Endothelial cell of umbilical vein (primary cell): ENCODE data around the gene WDR37. TPM values are rescaled to one million over a fixed set of nuclear protein-coding genes. Genes with fewer than 3 reads are reported as not detected.
A peak's percentile ranks its signal among the peaks of the same experiment; 100 is the strongest.

ENCODE experiments used
- BruUV-seq: library from RNA; stranded (reverse); fragments of 400-500 nt; replicated peaks from 2 replicates; lab custom pipeline; 2021; lab: Mats Ljungman, UMichigan
- CTCF ChIA-PET: fragments of 300-600, 350-600 bp; sonication (Branson Sonifier 250); formaldehyde crosslinking; loops from one replicate; lab custom pipeline; 2021; ENCODE audit warnings: antibody characterized with exemption, inconsistent platforms; lab: Charles Lee
- POLR2A ChIA-PET: fragments of 300-600, 350-600 bp; sonication (Branson Sonifier 250); formaldehyde crosslinking; loops from one replicate; lab custom pipeline; 2021; ENCODE audit warnings: antibody characterized with exemption, inconsistent platforms; lab: Charles Lee
- DNase-seq: peaks from one replicate; pipeline ENCODE4 v3.0.0-alpha.2; 2011; ENCODE audit warnings: low read depth, low spot score
- FAIRE-seq: peaks from 2 replicates; lab custom pipeline; 2011; peaks lifted over from hg19 to GRCh38; lab: Jason Lieb, UNC
- H2AFZ ChIP-seq: 2 replicates; pipeline ENCODE4 v1.6.0; 2012; ENCODE audit warnings: low read depth, low read length, control low read depth, inconsistent platforms
- H3K27ac ChIP-seq: 2 replicates; pipeline ENCODE4 v1.5.1; 2011; ENCODE audit warnings: low read depth, mild to moderate bottlenecking, control low read depth, low read length, moderate library complexity; ENCODE audit not compliant: insufficient read depth
- H3K27me3 ChIP-seq, 2 experiments: 2 replicates each; pipeline versions ENCODE4 v1.6.0 to v1.6.1; 2011; ENCODE audit warnings: low read length in 2 of 2, mixed read lengths in 1 of 2; ENCODE audit not compliant: control insufficient read depth in 2 of 2, insufficient read depth in 2 of 2
- H3K36me3 ChIP-seq, 2 experiments: 2 replicates in 1 of 2; 3 replicates in 1 of 2; pipeline ENCODE4 v1.5.1; 2011; ENCODE audit warnings: low read length in 2 of 2, mild to moderate bottlenecking in 1 of 2, moderate library complexity in 1 of 2; ENCODE audit not compliant: control insufficient read depth in 2 of 2, insufficient read depth in 2 of 2; ENCODE audit errors: extremely low read depth in 1 of 2
- H3K4me1 ChIP-seq: 3 replicates; pipeline ENCODE4 v1.5.1; 2011; ENCODE audit warnings: mild to moderate bottlenecking, low read length; ENCODE audit not compliant: control insufficient read depth, insufficient read depth; ENCODE audit errors: extremely low read depth
- H3K4me2 ChIP-seq: 2 replicates; pipeline ENCODE4 v1.6.1; 2011; ENCODE audit warnings: low read length, control low read depth, mixed read lengths; ENCODE audit not compliant: insufficient read depth
- H3K4me3 ChIP-seq, 3 experiments: fragments of 200-600 bp in 1 of 3; sonication (generic), shearing (Covaris generic) in 1 of 3; replicated peaks in 1 of 3; 2 replicates each; pipeline ENCODE4 v1.5.1; 2011 to 2016; ENCODE audit warnings: control low read depth in 3 of 3, low read length in 3 of 3, mild to moderate bottlenecking in 2 of 3, inconsistent platforms in 1 of 3, low read depth in 1 of 3, moderate library complexity in 1 of 3; ENCODE audit not compliant: insufficient read depth in 1 of 3
- H3K79me2 ChIP-seq: 2 replicates; pipeline ENCODE4 v1.6.0; 2012; ENCODE audit warnings: low read length, inconsistent platforms; ENCODE audit not compliant: control insufficient read depth, insufficient read depth
- H3K9ac ChIP-seq: replicated peaks from 2 replicates; pipeline ENCODE3; 2011; ENCODE audit warnings: low read length, control low read depth; ENCODE audit not compliant: insufficient read depth; ENCODE audit errors: extremely low read depth
- H3K9me1 ChIP-seq: replicated peaks from 3 replicates; pipeline ENCODE4 v1.6.0; 2011; ENCODE audit warnings: mild to moderate bottlenecking, low read length; ENCODE audit not compliant: control insufficient read depth, insufficient read depth; ENCODE audit errors: extremely low read depth
- H3K9me3 ChIP-seq: replicated peaks from 2 replicates; pipeline ENCODE4 v1.5.1; 2012; ENCODE audit warnings: low read length, inconsistent platforms; ENCODE audit not compliant: control insufficient read depth, insufficient read depth
- H4K20me1 ChIP-seq: replicated peaks from 2 replicates; pipeline ENCODE3; 2011; ENCODE audit warnings: mild to moderate bottlenecking, low read length; ENCODE audit not compliant: control insufficient read depth, insufficient read depth; ENCODE audit errors: extremely low read depth
- CTCF ChIP-seq, 2 donors: IDR thresholded peaks; 1 replicate in 1 of 2; 2 replicates in 1 of 2; pipeline ENCODE4 v1.5.1; 2011; ENCODE audit warnings: low read length in 2 of 2, mild to moderate bottlenecking in 2 of 2, moderate library complexity in 2 of 2, control low read depth in 1 of 2, inconsistent platforms in 1 of 2, low read depth in 1 of 2; ENCODE audit not compliant: insufficient read depth in 1 of 2; ENCODE audit errors: extremely low read depth in 1 of 2
- GATA2 ChIP-seq: IDR thresholded peaks from 2 replicates; pipeline ENCODE4 v1.7.0; 2011; ENCODE audit warnings: low read depth, mild to moderate bottlenecking, moderate library complexity, mixed read lengths, low read length; ENCODE audit not compliant: insufficient read length, insufficient read depth
- MYC ChIP-seq: IDR thresholded peaks from one replicate; pipeline ENCODE4 v1.6.1; 2011; ENCODE audit warnings: mild to moderate bottlenecking, low read depth, low read length
- POLR2AphosphoS5 ChIP-seq: IDR thresholded peaks from 2 replicates; pipeline ENCODE4 v1.6.1; 2012; ENCODE audit warnings: low read depth, mild to moderate bottlenecking, control low read depth, low read length, moderate library complexity; ENCODE audit not compliant: insufficient read depth
- dilution Hi-C: fragments of 300-500 bp; cut with MboI; formaldehyde crosslinking; loops from one replicate; pipeline ENCODE4 v1.15.0; 2019; ENCODE audit warnings: low sequenced_read_pairs; ENCODE audit not compliant: extremely low pct_ligation_motif_present
- intact Hi-C: fragments of 100-400 bp; cut with micrococcal nuclease; formaldehyde crosslinking; loops from one replicate; pipeline ENCODE4 v1.10.0; 2022
- polyA plus RNA-seq, 4 experiments: library from polyadenylated mRNA; depleted of rRNA in 3 of 4; stranded (reverse) in 3 of 4; unstranded in 1 of 4; fragments of >200 nt; gene quantifications; 2 replicates each; pipeline versions ENCODE4 v1.2.1 to v1.2.3, GENCODE V29; 2011 to 2012; ENCODE audit warnings: missing spikeins in 1 of 4
- total RNA-seq: library from RNA; stranded (reverse); gene quantifications from 2 replicates; pipeline ENCODE4 v1.2.3, GENCODE V29; 2021
- TF ChIP-seq, protein P1 (sequence below): IDR thresholded peaks from 2 replicates; pipeline ENCODE4 v1.6.1; 2011; ENCODE audit not compliant: insufficient read depth, insufficient read length

The WDR37 gene
- total and polyA plus RNA-seq, 2 donors (not counting 3 experiments of a cell fraction or from before 2014, with no cell fraction given) = 21.7 to 25.5 TPM

- Histone ChIP-seq H3K4me3 (peak overlapping the region in 1 of 3 experiments; percentile 75), H3K36me3 (peaks cover 0 to 4% of the 10 kb centered on the region in 2 experiments), H4K20me1 (no peaks in the 10 kb centered on the region), H2AFZ (no peak overlapping the region), H3K79me2 (peaks cover 76% of the 10 kb centered on the region), H3K9ac (no peak overlapping the region), H3K9me1 (no peaks in the 10 kb centered on the region), H3K4me1 (peaks cover 35% of the 10 kb centered on the region), H3K27me3 (no peaks in the 10 kb centered on the region), H3K4me2 (peak overlapping the region; percentile 64), H3K27ac (no peak overlapping the region), H3K9me3 (no peaks in the 10 kb centered on the region)
- DNase-seq = no peak
- no peak for FAIRE-seq
- intact Hi-C loops = no loop called here
- ChIA-PET POLR2A (interaction anchor here (0.6 kb wide), 1 partner anchor 11 kb away, joined by 4 read pairs; no protein-coding TSS in a partner anchor), CTCF (no interaction called here)
- no peak for TF ChIP-seq MYC
- TF ChIP-seq, protein P1, sequence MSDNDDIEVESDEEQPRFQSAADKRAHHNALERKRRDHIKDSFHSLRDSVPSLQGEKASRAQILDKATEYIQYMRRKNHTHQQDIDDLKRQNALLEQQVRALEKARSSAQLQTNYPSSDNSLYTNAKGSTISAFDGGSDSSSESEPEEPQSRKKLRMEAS = no peak
- no peak for TF ChIP-seq GATA2
- no peak for TF ChIP-seq CTCF (IDR thresholded peaks at IDR 0.05; ENCODE audit: extremely low read depth in 1 of 2, insufficient read depth in 1 of 2, low read depth in 1 of 2, low read length in 2 of 2)
- TF ChIP-seq POLR2AphosphoS5 = no peak
- no TSS peak for BruUV-seq
- dilution Hi-C loops = no loop called here
Observed at GRCh38 chr10:1054684-1055083, 1.5 kb upstream of the WDR37 start.
